ENCODE measurements around the gene MRGPRF.

MRGPRF gene

DNA sequence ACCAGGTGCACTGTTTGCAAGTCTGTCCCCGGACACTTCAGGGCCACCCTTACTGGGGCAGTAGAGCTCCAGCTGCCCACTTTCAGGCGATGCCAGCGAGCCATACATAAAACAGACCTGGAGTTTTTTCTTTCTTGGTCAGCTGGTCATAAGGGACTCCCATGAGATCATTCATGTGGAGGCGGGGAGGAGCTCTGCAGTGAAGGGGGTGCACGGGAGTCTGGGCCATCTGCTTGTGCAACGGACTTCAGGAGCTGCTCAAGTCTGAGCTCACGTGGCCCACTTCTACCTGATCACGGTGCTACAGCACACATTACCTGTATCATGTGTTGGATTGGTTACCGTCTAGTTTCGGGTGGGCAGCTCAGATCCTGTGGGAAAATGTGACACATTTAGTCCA lies 9.2 kb upstream of the MRGPRF start:
- no peak for DNase-seq (ENCODE audit: low spot score)

DNA sequence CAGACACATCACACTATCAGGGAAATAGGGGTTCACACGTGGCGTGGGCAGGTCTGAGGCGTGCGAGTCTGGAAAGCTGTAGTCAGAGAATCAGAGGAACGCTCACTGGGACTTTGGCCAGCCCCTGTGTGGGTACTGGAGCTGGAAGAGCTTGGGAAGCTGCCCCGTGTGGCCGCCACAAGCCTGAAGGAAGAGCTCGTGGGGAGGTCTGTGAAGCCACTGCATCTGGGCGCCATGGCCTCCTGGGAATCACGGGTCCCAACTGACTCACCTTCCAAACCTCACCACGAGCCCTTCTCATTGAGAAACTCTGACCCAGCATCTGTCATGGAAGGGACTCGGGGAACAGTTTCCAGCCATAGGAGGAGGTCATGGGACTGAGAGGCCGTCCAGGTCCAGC lies 5.9 kb upstream of the MRGPRF start:
- no peak for DNase-seq (ENCODE audit: low spot score)

DNA sequence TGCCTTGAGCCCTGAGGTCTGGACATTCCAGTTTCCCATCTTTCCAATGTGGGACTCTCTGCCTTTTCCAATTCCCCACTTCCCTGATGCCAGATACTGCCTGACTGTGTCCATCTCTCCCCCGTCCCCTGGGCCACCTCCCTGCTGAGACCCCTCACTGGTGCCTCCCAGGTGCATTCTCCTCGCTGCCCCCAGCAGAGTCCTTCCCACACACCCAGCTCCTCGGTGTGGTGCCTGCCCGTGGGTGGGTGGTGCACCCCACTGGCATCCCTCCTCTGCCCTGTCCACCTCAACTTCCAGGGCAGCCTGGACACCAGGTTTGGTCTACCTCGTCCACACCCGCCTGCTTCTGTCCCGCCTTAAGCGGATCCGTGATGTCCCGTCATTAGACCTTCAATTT lies 4.9 kb upstream of the MRGPRF start:
- no peak for DNase-seq (ENCODE audit: low spot score)

DNA sequence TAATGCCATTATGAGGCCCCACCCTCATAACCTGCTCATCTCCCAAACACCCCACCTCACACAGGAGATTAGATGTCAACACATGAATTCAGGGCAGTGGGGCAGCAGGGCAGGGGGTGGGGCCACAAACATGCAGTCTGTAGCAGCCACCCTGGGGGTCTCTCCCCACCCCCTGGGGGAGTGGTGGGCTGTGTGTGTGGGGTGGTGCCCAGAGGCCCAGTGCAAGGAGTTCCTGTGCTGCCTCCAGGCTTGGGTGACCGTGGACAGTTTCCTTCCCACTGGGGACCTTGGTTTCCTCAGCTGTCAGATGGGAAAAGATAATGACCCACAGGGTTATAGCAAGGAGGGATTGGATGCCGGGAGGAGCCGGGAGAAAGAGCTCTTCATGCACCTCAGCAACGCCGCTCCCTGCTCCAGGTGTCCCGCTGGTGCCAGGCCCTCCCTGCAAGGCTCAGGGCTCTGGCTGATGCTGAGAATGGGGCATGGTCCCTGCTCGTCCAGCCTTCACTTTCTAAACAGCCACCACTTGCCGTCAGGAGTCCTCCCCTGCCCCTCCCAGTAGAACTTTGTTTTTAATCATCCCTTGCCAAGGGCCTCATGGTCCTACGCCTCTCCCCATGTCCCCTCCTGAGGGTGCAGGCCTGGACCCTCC lies 2.0 kb upstream of the MRGPRF start:
- no peak for DNase-seq (ENCODE audit: low spot score)

DNA sequence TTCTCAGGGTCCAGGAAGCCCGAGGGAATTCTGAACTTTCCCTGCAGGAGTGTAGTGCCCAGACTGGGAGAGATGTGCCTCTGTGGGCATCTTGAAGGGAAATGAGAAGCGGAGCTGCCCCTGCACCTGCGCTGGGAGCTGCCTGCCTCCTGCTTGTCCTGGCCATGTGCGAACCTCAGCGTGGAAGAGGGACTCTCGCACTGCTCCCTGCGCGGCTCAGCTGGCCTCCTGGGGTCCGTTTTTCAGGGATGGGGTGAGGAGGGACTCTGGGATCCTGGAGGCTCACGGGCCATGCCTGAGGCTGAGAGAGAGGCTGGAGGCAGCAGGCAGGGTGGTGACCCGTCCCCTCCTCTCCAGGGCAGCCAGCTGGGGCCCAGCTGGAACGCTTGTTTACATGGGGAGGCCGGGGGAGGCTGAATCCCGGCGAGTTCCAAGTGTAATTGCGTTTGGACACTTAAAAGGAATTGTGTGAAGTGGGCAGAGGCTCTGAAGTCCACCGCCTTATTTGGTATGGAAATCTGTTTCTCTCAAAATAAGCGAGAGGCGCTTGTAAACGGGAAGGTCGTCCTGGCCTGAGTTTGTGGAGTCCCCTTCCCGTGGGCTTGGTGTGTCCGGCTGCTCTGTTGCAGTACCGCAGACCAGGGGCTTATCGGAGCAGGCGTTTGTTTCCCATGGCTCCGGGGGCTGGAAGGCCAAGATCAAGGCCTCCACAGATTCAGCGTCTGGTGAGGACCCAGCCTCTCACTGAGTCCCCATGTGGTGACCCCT lies 1.2 kb upstream of the MRGPRF start:
- peak; percentile 86 for DNase-seq (ENCODE audit: low spot score)

DNA sequence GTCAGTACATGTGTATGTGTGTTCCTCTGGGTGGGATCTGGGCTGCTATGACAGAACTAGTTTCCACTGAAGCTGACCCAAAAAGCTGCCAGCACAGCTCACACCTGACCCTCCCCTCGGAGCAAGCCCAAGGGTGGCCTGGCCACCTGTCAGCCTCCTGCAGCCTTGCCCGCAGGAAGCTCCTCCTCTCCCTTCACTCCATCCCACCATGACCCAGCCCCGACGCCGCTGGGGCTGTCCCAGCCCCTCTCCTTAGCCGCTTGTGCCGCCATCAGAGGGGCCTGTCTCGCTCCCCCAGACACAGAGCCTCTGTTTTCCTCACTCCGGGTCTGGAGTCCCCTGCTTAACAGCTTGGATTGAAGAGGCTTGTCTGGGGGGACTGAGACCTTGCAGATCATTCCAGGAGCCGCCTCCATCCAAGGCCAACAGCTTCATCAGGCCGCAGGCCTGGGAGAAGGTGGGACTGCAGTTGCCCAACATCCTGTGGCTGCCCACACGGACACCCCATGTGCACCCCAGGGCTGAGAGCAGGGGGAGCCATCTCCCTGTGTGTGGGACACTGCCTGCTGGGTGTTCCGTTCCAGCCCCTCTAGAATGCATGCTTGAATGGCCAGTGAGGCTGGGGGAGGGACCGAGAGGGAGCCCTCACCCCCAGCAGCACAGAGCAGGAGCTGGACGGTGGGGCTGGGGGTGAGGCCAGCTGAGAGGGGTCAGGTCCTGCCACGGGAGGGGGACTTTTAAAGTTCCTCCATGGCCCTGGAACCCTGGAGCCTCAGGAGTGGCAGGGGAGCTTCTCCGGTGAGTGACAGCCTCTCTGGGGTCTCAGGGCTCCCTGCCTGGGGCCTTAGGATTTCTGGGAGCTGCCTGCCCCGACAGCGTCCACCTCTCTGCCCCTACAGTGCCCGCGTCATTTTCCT lies 696 bp downstream of the MRGPRF start:
- DNase-seq (ENCODE audit: low spot score) = no peak

DNA sequence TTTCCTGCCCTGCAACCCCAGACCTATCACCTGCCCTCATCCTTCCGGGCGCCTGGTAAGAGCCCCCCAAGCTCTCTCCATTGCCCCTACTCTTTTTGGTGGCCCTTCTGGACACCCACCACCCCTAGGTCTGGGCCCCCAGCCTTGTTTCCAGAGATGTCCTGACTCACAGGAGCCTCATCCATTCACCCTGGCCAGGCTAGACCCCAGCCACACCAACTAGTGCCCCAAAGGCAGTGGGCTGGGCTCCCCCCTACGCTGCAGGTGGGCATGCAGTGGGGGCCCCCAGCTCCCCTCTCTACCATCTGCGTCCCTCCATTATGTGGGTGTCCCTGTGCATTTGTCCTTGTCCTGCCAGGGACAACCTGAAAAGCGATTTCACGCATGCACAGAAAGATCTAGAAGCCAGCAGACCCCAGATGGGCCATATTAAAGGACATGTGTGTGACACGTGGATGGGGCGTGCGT lies 1.4 kb downstream of the MRGPRF start:
- DNase-seq (ENCODE audit: low spot score) = no peak

DNA sequence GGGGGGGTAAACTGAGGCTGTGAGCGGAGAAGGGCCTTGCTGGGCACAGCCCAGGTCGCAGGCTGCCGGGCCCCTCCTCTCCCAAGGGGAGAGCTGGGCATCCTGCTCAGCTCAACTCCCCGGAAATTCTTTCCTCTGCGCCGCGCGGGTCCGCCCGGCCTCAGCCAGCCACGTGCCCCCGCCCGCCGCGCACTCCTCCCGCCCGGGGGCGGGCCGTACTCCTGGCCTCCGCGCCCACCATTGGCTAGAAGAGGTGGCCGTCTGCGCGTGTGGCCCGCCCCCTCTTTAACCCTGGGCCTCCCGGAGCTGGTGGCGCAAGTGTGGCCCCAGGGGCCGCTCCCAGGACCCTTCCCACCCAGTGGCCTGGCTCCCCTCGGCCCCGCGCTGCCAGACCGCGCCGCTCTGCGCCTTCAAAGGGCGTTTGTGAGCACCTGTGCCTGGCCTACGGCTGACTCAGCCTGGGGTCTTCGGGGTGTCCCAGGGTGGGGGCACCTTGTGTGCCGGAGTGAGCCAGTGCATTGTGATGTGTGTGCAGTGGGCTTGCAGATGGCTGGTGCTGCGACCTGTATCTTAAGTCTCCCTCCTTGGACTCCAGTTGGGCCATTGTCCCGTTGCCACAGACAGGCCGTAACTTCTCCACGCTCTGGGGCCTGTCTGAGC lies 2.0 kb downstream of the MRGPRF start:
- DNase-seq (ENCODE audit: low spot score) = peak; percentile 91

DNA sequence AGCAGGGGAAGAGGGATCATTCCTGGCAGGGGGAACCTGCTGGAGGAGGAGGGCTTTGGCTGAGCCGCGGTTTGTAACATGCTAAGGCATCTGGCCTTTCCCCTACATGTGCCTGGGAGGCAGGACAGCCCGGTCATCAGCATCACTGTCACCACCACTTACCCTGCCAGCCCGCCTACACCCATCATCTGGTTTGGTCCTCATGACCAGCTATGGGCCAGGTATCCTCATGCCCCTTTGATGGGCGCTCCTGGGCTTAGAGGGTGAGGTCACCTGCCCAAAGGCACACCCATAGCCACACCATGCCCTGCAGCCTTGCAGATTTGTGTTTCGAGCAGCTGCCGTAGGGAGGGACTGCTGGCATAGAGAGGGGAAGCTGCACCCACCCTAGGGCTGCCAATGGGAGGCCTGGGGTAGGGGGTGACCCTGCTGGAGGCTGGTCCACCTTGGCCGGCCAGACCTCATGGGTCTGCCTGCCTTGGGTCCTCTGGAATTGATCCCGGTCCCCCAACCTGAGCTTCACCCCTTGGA lies 2.6 kb downstream of the MRGPRF start:
- no peak for DNase-seq (ENCODE audit: low spot score)

DNA sequence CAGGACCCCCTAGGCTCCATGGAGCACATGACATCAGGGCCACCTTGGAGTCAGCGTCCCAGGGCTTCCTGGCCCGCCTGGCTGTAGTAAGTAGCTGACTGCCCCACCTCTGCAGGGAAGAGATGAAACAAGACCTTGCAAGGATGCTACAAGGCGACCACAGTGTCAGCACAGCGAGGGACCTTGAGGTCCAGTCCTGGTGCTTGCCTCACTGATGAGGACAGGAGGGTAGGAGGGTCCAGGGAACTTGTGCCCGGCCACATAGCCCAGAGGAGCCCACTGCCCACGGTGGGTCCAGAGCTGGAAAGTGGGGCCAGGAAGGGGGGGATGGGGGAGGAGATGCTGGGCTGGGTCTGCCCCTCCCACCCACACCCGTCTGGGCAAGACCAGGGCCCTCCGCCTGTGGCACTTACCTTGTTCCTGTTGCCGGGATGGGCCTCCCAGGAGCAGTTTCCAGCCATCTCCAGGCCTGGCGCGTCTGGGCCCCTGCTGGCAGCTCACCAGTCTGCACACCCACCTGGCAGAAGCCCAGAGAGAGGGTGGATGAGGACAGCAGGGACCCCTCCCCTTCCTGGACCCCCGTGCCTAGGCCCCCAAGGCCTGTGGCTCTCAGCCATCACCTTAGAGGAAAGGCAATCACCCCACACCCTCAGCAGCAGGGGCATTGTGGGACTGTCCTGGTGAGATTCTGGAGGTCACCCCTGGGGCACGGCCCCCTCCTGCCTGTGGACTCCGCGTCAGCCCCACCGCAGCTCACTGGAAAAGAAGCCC lies 3.4 kb downstream of the MRGPRF start:
- DNase-seq (ENCODE audit: low spot score) = no peak

DNA sequence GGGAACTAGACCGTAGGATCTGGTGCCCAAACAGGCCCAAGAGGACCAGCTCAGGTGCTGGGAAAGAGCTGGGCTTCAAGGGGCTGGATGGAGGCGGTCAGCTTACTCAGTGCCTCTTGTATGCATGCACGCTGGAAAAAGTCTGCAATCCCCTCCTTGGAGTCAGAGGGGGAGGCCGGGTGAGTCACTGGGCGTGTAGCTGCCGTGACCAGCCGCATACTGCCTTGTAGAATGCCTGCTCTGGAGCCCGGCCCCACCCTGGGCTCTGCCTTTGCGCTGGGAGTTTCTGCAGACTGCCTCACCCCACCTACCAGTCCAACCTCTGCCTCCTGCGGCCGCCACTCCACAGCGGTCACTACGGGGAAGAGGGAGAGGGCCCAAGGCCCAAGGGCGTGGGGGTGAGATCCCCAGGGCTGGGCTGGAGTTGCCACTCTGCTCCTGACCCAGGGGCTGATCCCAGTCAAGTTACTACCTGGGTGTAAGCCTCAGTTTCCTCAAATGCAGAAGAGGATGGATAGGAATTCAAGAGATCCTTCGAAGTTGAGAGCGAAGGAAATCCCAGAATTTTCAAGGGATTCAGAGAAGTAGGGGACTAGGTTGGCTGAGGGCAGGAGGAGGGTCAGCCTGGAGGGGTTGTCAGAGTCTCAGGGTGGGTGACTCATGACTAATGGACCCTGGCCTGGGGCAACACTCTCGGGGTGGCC lies 4.2 kb downstream of the MRGPRF start:
- peak; percentile 93 for DNase-seq (ENCODE audit: low spot score)

DNA sequence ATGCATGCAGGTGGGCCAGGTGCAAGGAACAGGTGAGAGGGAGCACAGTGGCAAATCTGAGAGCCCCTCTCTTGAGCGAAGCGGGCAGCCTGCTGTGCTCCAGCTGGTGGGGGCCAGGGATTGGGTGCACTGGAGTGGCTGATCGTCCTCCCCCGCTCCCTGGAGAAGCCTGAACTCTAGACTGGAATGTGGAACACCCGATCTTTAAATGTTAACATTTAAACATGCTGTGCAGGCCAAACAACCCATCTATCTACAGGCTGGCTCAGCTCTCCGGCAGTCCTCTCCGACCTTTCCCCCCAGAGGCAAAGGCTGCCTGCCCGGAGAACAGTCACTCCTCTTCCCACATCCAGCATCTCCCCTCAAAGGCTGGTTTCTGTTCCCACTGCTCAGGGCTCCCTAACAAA lies 5.1 kb downstream of the MRGPRF start:
- peak; percentile 79 for DNase-seq (ENCODE audit: low spot score)

DNA sequence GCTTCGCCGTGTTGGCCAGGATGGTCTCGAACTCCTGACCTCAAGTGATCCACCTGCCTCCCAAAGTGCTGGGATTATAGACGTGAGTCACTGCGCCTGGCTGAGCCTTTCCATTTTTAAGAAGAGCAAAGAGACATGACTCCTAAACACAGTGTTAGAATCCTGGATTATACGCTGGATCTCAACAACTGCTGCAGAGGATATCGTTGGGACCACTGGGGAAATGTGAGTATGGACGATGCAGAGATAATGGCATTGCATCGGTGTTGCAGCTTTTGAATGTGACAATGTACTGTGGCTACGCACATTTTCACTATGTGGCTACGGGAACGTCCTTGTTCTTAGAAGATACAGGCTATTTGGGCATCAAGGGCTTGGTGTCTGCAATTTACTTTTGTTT lies 6.2 kb downstream of the MRGPRF start:
- DNase-seq (ENCODE audit: low spot score) = no peak

DNA sequence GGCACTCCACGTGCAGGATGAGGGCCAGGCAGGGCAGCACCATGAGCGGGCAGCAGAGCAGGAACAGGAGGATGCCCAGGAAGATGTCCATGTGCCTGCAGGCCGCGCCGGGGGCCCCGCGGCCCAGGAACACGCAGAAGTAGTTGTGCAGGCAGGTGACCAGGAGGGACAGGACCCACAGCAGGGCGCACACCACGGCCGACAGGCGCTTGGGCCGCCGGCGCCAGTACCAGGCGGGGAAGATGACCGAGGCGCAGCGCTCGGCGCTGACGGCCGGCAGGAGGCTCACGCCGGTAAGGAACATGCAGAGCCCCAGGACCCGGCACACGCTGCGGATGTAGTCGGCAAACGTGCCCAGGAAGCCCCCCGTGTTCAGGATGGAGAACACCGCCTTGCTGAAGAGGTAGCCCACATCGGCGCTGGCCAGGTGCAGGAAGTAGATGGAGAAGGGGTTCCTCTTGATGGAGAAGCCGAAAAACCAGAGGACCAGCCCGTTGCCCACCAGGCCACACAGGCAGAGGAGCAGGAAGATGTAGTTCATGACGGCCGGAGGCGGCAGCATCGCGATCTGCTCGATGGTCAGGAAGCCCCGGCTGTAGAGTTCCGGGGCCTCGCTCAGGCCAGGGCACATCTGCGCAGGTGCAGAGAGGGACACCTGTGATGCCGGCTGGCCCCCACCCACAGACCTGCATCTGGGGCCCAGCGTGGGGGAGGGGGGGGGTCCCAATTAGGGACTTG lies 7.2 kb downstream of the MRGPRF start:
- DNase-seq (ENCODE audit: low spot score) = no peak

DNA sequence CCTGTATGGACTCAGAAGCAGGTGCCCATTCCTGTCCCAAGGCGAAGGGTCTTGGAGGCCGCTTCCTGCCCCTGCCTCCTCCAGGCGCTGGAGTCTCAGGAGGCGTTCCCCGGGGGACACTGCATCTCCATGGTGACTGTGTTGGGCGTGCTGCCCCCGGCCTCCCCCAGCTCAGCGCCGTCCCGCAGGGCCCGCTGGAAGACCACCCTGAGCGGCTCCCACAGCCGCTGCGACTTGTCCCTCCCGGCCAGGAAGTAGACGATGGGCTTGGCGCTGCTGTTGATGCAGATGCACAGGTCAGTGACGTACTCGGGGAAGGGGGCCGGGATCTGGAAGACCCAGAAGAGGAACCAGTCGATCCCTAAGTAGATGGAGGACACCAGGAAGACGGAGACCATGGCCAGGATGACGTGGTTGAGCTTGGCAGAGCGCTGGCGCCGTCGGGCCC lies 7.8 kb downstream of the MRGPRF start:
- DNase-seq (ENCODE audit: low spot score) = no peak

DNA sequence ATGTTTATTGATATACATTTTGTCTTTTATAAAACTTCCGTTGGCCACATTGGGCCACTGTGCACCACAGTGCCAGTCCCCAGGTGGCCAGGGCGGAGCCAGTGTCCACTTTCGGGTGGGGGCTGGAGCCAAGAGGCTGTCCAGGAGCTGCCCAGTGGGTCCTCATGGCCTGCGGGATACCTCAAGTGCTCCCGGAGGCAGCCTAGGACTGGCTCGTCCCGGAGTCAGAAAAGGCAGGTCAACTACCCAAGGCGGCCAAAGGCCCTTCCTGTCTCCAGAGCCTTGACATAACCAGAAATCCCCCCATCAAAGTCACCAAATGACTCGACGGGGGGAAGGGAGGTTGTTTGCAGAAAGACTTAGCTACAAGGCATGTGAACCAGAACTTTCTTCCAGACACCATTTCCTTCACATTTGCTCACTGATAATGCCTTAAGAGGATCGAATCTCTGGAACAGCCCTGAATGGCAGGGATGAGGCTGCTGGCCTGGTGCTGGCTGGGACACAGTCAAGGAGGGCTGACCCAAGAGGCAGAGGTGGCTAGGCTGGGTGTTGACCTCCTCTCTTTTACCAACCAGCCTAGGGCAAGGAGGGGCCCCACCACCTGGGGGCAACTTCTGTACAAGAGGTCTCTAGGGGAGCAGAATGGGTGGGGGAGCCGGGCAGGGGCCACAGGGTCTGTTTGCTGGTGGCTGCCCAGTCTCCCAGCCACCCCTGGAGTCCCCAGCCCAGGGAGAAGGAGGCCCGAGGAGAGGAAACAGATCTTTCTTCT lies 8.4 kb downstream of the MRGPRF start:
- no peak for DNase-seq (ENCODE audit: low spot score)

DNA sequence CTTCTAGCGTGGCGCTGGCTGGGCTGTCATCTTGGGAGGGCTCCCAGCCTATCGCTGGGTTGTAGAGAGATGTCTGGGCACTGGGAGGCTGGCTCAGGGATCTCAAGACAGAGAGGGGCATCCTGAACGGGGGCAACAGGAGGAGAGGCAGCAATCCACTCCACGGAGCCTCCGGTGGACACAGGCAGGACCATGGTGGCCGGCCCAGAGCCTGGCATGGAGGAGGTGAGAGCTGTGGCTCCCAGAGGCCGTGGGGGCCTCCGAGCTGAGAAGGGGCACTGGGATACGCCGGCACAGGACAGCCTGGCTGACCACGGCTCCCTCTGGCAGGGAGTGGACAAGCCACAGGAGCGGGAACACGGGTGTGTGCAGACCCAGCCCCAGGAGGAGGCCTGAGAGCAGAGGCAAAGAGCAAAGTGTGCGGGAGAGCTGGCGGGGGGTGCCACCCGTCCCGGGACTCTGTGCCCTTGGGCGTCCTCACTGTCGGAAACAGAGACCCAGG lies 9.1 kb downstream of the MRGPRF start:
- DNase-seq (ENCODE audit: low spot score) = no peak

DNA sequence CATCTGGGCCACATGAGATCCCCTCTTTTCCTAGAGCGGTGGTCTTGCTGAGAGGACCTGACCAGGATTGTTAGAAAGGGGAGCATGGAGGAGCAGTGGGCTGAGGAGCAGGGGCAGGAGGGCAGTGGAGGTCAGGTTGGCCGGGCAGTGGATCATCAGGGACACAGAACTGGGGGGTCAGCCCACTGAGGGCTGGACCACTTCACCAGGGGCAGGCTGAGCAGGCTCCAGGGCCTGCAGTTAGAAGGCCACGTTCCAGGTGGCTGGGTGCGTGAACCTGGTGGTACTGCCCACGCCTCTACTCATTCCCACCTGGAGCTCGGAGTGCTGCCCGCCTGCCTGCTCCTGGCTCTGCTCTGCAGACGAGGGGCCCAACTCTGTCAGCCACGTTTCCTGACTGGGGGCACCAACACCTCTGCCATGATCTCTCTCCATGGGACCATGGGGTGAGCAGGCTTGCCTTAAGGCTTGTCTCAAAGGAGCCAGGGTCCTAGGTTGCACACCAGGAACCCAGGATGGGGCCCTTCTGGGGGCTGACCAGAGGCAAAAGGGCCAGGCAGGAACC lies 9.7 kb downstream of the MRGPRF start:
- no peak for DNase-seq (ENCODE audit: low spot score)
